Measurements from ENCODE around the gene TRAF5.

GRCh38 chr1:211353562-211354212, 27.1 kb downstream of the TRAF5 start:
- no peak for TF ChIP-seq TARDBP (IDR thresholded peaks at IDR 0.05)
- no peak for TF ChIP-seq SP1 (IDR thresholded peaks at IDR 0.05)
- no peak for TF ChIP-seq FOXA1 (IDR thresholded peaks at IDR 0.05)
- no peak for TF ChIP-seq FOXM1 (IDR thresholded peaks at IDR 0.05; ENCODE audit: borderline replicate concordance)
- no peak for TF ChIP-seq SUZ12 (IDR thresholded peaks at IDR 0.05)
- no peak for TF ChIP-seq ARNT (IDR thresholded peaks at IDR 0.05)
- no peak for TF ChIP-seq PKNOX1 (IDR thresholded peaks at IDR 0.05)
- TF ChIP-seq BHLHE40 (IDR thresholded peaks at IDR 0.05; ENCODE audit: borderline replicate concordance): no peak
- TF ChIP-seq LEF1 (IDR thresholded peaks at IDR 0.05; ENCODE audit: borderline replicate concordance): no peak
- no peak for TF ChIP-seq FOXK2 (IDR thresholded peaks at IDR 0.05)
- TF ChIP-seq ZNF384 (IDR thresholded peaks at IDR 0.05): no peak

All from HEK293T (cell line).